Measurements from ENCODE around the gene TUFM. TPM values are rescaled to one million over a fixed set of nuclear protein-coding genes. Genes with fewer than 3 reads are reported as not detected.

Gene TUFM
- total and polyA plus RNA-seq, 8 donors: 71.9 to 181 (median 96.2) TPM

GRCh38 chr16:28880955-28881354 lies 34.8 kb upstream of the TUFM start:
- H3K4me3 ChIP-seq: no peak overlapping the region
- FAIRE-seq: no peak
- no peaks in the 10 kb centered on the region for H3K9me3 ChIP-seq
- WGBS, 2 donors: 71 to 74% methylated on average over 4 of the region's 4 CpGs
- no peak for TF ChIP-seq CTCF (IDR thresholded peaks at IDR 0.05)
- H3K27me3 ChIP-seq: no peaks in the 10 kb centered on the region
- peaks cover 0 to 9% (median 0%) of the 10 kb centered on the region in 3 donors for H3K4me1 ChIP-seq
- H3K36me3 ChIP-seq: no peaks in the 10 kb centered on the region
- intact Hi-C loops (cut with DNase I): no loop called here
- ATAC-seq: no peak
- H3K27ac ChIP-seq: no peak overlapping the region
- DNase-seq: no peak

GRCh38 chr16:28880589-28880915 lies 34.4 kb upstream of the TUFM start:
- H3K4me1 ChIP-seq: peaks cover 0 to 9% (median 0%) of the 10 kb centered on the region in 3 donors
- H3K9me3 ChIP-seq: no peaks in the 10 kb centered on the region
- H3K27ac ChIP-seq: no peak overlapping the region
- DNase-seq (peak in 1 of 6 donors; percentile 12), ATAC-seq (no peak), FAIRE-seq (no peak)
- H3K27me3 ChIP-seq: no peaks in the 10 kb centered on the region
- 15 to 17% methylated on average over 11 of the region's 11 CpGs for WGBS, 2 donors
- peak overlapping the region in 1 of 4 donors; percentile 68 for H3K4me3 ChIP-seq
- no peaks in the 10 kb centered on the region for H3K36me3 ChIP-seq
- TF ChIP-seq CTCF (IDR thresholded peaks at IDR 0.05): no peak
- intact Hi-C loops (cut with DNase I): no loop called here

- intact Hi-C loops (cut with DNase I): no loop called here
- Histone ChIP-seq H3K4me1 (peaks cover 0 to 9% (median 0%) of the 10 kb centered on the region in 3 donors), H3K27ac (no peak overlapping the region), H3K9me3 (no peaks in the 10 kb centered on the region), H3K36me3 (no peaks in the 10 kb centered on the region), H3K4me3 (peak overlapping the region; percentile 47 to 79 (median 62)), H3K27me3 (no peaks in the 10 kb centered on the region)
- ATAC-seq: peak; percentile 96 to 99 (median 98)
- FAIRE-seq: no peak
- peak in 1 of 4 donors; percentile 35 for TF ChIP-seq CTCF (IDR thresholded peaks at IDR 0.05)
- peak; percentile 83 to 94 (median 84) for DNase-seq
- WGBS, 2 donors: 2% methylated on average over 60 to 66 of the region's 66 CpGs
Observed at GRCh38 chr16:28879841-28880588, 33.9 kb upstream of the TUFM start.

- DNase-seq (no peak), FAIRE-seq (no peak), ATAC-seq (peak; percentile 56 to 68 (median 58))
- intact Hi-C loops (cut with DNase I): no loop called here
- Histone ChIP-seq H3K4me3 (peak overlapping the region; percentile 47 to 79 (median 62)), H3K27ac (no peak overlapping the region), H3K9me3 (no peaks in the 10 kb centered on the region), H3K4me1 (peaks cover 0 to 9% (median 0%) of the 10 kb centered on the region in 3 donors), H3K27me3 (no peaks in the 10 kb centered on the region), H3K36me3 (no peaks in the 10 kb centered on the region)
- no peak for TF ChIP-seq CTCF (IDR thresholded peaks at IDR 0.05)
- WGBS, 2 donors: 1 to 2% methylated on average over 27 of the region's 27 CpGs
Observed at GRCh38 chr16:28879261-28879840, 33.2 kb upstream of the TUFM start.
